LNCaP clone FGC (cell line): Measurements from ENCODE around the gene NKIRAS2.

Experiments used
- DNase-seq: peaks from one replicate; pipeline ENCODE4 v3.0.0-alpha.2; 2011; ENCODE audit warnings: low read depth
- H3K4me3 ChIP-seq: 2 replicates; pipeline ENCODE4 v1.5.1; 2011; ENCODE audit warnings: mild to moderate bottlenecking, low read depth, low read length, control low read depth
- CTCF ChIP-seq: IDR thresholded peaks from 2 replicates; pipeline ENCODE4 v1.5.1; 2012; ENCODE audit warnings: mild to moderate bottlenecking; ENCODE audit not compliant: control insufficient read depth, insufficient read depth; ENCODE audit errors: extremely low read depth

The NKIRAS2 gene

GRCh38 chr17:42019509-42020404 lies at the start of gene NKIRAS2:
Gene NKIRAS2, plus strand, starts transcription at chr17:42020090. Its CDS starts 1,488 bp downstream, at chr17:42021578.
- DNase-seq = peak; percentile 59
- peak within 1 kb of the TSS; percentile 100 for H3K4me3 ChIP-seq
- peak; percentile 89 for TF ChIP-seq CTCF

GRCh38 chr17:41970901-41971331 lies 49.0 kb upstream of the NKIRAS2 start:
- H3K4me3 ChIP-seq = no peak overlapping the region
- DNase-seq = no peak
- no peak for TF ChIP-seq CTCF

GRCh38 chr17:41971721-41972523 lies 48.0 kb upstream of the NKIRAS2 start:
- DNase-seq = no peak
- H3K4me3 ChIP-seq = peak overlapping the region; percentile 21
- no peak for TF ChIP-seq CTCF

GRCh38 chr17:41972571-41973407 lies 47.1 kb upstream of the NKIRAS2 start:
- no peak for TF ChIP-seq CTCF
- DNase-seq = peak; percentile 96
- peak overlapping the region; percentile 29 for H3K4me3 ChIP-seq

- no peak for TF ChIP-seq CTCF
- peak overlapping the region; percentile 29; the same call in 1 of the 2 replicates for H3K4me3 ChIP-seq
- DNase-seq = no peak
These were observed 46.5 kb upstream of the NKIRAS2 start for GRCh38 chr17:41973408-41973811.

- no peak overlapping the region for H3K4me3 ChIP-seq
- DNase-seq = no peak
- no peak for TF ChIP-seq CTCF
These were observed 45.9 kb upstream of the NKIRAS2 start for GRCh38 chr17:41974031-41974430.
